Epithelial cell of prostate (primary cell): ENCODE results near the gene HDAC7.
"Not testable (repeated sequence)": the region's sequence is repeated elsewhere in the genome, so short reads cannot be mapped to it uniquely, and the experiment has no call there.

Source experiments
- DNase-seq: peaks from one replicate; pipeline ENCODE4 v3.0.0-alpha.2; 2011; ENCODE audit warnings: low read depth, low spot score
- H3K27ac ChIP-seq: fragments of 450-650 bp; 2 replicates; pipeline ENCODE4 v1.5.1; 2017; ENCODE audit warnings: mild to moderate bottlenecking

The HDAC7 gene

DNA sequence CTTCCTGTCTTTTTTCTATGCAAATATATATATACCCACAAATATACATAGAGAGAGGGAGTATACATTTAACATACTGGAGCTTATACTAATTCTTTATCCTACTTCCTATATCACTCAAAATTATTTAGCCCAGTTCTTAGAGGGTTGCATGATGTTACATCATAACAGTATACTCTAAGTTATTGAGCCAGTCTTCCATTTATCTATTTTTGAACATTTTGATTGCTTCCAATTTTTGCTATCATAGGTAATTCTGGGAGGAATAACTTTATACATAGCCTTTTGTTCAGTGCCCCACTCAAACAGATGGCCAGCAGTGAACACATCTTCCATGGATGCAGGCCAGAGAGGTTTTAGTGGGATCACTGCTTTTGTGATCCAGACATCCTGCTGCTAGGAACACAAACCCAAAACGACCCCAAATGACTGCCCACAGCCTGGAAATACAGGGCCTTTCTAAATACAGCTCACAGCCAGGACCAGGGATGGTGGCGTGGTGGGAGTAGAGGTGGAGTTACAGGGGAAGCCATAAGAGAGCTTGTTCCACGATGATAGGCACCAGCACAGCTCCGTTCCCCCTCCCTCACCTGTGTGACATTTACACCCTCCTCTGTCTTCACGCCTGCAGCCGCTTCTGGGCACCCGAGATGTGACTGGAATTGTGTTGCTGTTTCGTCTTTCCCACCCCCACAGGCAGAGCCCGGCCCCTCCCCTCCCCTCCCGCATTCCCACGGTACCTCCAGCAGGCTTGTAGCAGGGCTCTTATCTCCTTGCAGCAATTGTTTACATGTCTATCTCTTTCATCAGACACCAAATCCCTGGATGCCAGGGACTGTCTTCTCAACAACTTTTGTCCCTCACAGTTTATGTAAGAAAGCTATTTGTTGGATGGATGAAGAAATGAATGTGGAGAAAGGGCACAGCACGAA lies 30.7 kb upstream of the HDAC7 start:
- no peak for DNase-seq
- H3K27ac ChIP-seq: peak overlapping the region; percentile 20

DNA sequence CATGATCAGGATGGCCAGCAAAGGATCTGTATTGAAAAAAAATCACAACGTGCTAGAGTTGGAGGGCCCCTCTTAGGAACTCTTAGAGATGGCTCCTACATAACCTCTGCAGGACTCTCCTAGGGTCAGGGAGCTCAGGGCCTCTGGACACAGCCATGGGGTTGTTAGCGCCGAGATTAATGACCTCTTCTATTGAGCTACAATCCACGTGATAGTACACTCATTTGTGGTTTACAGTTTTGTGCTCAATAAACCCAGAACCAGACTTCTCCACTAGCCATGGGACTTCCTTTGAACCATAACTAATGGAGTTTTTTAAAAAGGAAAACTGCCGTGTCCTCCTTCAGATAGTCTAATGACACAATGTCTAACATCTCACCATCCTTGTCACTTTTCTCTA lies 29.6 kb upstream of the HDAC7 start:
- no peak for DNase-seq
- peak overlapping the region; percentile 21 for H3K27ac ChIP-seq

DNA sequence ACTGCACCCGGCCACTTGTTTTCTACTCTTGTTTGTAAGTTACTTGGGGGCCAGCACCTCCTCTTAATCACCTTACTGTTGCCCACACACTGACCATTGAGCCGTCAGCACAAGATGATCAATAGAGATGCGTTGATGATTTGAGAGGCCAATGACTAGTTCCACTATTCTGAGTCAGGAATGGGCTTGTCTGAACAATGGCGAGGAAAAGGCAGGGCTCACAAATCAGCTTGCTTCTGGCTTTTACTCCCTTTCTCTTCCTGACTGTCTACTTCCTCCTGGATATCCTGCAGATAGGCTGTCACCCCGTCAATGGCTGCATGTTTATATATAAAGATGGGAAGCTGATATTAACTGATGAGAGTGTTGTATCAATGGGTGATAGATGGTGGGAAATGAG lies 29.1 kb upstream of the HDAC7 start:
- peak overlapping the region; percentile 21 for H3K27ac ChIP-seq
- DNase-seq: peak; percentile 45

DNA sequence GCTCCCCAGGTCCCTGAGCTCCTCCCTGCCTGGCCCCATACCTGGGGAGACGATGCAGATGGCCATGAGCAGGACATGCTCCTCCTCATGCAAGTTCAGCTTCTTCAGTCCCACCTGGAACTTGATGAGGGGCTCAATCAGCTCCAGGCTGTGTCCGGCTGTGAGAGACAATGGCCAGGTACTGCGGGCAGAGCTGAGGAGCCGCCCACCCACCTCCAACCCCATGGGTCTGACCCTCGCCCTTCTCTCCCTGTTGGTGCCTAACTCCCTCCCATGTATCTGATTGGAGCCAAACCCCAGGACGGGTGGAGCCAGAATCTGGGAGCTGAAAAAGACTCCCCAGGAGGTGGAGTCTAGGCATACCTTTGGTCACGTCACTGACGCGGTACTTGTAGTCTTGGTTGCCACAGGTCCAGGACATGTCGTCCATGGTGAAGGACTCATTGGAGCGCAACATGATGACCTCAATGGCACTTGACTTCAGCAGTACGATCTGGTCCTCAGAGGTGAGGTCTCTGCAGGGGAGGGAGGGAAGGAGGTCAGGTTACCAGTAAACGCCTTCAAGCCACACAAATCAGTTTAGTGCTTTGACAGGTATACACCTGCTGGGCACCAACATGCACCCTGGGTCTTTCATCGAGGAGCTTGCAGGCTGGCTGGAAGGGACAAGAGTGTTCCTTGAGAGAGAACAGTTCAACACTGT lies 26.7 kb upstream of the HDAC7 start:
- no peak for DNase-seq
- H3K27ac ChIP-seq: no peak overlapping the region

DNA sequence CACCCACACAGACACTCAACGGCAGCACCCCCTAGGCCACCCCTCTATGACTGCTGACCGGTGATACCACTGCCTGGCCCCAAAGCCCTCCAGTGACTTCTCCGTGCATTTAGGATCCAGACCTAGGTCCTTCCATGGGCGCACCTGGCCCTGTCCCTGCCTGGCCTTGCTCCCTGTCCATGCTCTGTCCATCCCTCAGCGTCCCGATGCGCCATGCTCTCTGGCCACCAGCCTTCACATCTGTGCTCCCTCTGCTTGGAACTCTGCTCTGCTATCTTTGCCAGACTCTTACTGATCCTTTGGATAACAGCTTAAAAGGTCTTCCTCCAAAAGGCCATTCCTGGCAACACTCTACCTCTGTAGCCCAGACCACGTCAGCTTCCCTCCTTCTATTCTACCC lies 25.4 kb upstream of the HDAC7 start:
- no peak overlapping the region for H3K27ac ChIP-seq
- no peak for DNase-seq

DNA sequence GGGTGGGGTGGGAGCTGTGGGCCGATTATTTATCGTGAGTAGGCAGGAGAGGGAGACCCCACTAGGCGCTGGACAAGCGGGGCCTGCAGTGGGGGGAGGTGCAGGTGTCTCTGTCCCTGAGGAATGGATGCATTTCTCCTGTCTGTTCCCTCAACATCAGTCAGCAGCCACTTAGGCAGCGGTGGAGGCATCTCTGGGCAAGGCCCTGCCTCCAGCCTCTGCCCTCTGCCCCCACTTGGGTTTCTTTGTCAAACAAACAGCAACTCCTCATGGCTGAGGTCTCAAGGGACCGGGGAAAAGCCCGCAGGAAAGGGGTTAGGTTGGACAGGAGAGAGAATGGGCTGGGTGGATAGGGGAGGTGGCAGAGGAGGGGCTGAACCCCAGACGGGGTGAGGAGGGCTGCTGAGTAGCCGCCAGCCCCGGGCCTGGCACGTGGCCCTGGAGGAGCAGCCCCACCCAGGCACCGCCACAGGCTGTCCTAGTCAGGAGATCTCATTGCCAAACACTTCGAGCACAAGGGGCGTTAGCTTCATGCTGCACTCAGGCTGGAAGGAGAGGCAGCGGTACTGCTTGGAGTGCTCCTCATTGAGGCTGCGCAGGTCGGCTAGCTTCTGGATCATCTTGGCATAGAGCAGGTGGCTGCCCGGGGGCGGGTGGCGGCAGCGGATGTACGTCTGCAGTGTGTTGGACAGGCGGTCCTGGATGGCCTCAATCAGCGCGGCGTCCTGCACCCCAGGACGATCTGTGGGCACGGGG lies 24.7 kb upstream of the HDAC7 start:
- H3K27ac ChIP-seq: no peak overlapping the region
- no peak for DNase-seq

DNA sequence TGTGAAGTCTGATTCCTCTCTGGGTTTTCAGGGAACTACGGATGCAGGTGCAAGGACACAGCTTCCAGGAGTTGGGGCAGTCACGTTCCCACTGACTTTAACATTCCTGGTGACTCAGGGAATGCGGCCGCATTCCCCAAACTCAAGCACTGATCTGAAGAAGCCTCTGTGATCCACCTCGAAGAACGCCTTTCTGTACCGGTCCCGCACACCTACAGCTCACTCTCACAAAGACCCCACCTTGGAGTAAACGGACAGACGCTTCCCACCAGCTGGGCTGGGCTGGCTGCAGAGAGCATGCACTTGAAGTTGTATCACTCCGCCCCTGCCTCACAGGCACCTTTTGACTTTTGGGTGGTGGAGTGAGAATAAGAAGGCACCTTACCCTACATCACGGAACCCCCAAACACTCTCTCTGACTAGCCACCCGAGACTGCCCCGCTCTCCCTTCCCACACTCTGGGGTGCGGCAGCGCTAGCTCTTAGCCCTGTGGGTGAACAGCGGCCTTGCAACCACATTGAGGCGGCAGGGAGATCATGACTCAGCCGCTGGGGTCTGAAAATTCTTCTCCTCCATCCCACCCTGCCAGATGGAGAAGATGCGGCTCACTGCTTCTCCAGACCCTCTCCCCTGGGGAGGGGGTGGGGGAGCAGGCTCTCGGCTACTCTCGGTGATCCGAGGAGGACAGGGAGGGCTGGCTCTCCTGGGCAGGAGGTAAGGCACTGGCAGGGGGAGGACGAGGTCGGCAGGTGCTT lies 23.7 kb upstream of the HDAC7 start:
- H3K27ac ChIP-seq: no peak overlapping the region
- no peak for DNase-seq

DNA sequence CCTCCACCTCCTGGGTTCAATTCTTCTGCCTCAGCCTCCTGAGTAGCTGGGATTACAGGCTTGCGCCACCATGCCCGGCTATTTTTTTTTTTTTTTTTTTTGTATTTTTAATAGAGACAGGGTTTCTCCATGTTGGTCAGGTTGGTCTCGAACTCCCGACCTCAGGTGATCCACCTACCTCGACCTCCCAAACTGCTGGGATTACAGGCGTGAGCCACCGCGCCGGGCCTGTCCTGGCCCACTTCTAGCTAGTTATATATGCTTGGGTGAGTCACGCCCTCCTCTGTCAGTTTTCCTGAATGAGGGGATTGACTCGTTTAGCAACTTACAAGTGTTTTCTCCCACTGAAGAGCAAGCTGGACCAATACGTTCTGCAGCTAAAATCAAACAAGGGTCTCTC lies 22.8 kb upstream of the HDAC7 start:
- not testable (repeated sequence) for H3K27ac ChIP-seq, DNase-seq

DNA sequence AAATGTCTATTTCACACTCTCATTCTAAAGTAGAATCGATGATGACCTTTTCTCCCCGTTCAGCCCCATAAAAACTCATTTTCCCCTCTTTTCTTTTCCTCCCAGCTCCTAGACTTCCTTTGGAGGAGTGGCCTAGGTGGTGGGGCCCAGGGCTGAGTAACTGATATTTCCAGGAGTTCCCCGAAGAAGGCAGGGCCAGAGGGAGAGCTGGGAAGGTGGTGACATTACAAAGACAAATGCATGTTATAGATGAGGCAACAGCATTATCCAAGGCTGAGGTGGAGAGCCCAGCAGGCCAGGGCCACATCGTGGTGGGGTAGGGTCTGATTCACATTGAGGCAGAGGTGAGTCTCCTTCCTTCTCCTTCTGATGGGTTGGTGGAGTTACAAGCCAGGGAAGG lies 22.2 kb upstream of the HDAC7 start:
- no peak for DNase-seq

DNA sequence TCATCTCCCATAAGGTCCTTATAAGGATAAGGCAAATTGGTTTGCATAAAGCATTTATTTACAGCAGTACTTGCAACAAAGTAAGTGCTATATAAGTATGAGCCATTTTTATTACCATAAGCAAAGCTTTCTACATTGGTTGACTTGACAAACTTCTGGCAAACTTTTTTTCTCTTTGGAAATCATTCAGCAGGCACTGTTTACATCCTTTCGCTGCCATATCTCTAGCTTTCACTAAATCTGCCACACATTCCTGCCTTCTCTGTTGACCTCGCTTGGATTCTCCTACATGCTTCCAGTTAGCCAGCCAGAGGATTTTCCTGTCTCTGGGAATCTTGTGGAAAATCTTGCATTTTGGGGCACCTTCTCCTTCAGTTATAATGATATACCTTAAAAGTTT lies 21.8 kb upstream of the HDAC7 start:
- no peak for DNase-seq
- no peak overlapping the region for H3K27ac ChIP-seq

More for the DNA sequence above, 22.2 kb upstream of the HDAC7 start:
- H3K27ac ChIP-seq: no peak overlapping the region

DNA sequence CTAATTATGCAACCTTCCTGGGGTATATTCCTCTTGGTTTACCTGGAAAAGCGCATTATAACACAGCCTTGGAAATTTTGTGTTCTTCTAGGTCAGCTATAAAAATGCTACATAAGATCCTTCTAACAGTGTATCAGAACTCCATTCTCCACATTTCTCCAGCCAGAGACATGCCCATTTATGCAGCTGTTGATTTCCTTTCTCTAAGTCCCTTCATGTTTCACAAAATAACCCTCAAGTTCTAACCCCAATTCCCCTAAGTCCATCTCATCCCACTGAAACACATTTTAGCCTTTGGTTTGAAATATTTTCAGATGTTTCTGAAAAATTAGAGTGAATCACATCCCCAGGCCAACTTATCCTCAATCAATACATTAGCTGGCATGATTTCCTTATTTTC lies 20.9 kb upstream of the HDAC7 start:
- H3K27ac ChIP-seq: no peak overlapping the region
- no peak for DNase-seq

DNA sequence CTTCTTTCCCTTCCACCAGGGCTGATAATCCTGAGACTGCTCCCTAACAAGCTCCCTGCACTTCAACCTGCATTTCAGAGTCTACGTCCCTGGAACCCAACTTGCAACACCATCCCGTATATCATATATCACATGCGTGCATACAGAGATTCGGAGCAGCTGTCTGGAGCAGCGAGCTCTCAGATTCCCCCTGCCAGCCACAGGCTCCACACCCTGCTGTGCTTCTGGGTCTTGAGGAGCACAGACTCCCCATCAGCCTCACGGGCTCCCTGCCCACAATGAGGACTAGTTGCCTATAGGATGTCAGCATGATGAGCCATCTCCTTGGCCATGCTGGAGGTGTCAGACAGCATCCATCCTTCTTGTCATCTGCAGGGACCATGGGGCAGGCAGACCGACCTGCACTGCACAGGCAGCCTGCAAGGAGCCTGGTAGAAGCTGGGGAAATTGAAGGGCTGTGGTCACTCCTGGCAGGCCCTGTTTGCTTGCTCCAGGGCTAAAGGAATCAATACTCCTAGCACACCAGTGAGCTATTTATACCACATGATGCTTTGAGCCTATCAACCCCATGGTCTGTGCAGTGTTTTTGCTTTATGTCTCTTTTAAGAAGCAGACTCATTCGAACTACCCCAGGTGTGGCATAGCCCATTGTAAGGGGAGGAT lies 19.6 kb upstream of the HDAC7 start:
- no peak overlapping the region for H3K27ac ChIP-seq
- no peak for DNase-seq

DNA sequence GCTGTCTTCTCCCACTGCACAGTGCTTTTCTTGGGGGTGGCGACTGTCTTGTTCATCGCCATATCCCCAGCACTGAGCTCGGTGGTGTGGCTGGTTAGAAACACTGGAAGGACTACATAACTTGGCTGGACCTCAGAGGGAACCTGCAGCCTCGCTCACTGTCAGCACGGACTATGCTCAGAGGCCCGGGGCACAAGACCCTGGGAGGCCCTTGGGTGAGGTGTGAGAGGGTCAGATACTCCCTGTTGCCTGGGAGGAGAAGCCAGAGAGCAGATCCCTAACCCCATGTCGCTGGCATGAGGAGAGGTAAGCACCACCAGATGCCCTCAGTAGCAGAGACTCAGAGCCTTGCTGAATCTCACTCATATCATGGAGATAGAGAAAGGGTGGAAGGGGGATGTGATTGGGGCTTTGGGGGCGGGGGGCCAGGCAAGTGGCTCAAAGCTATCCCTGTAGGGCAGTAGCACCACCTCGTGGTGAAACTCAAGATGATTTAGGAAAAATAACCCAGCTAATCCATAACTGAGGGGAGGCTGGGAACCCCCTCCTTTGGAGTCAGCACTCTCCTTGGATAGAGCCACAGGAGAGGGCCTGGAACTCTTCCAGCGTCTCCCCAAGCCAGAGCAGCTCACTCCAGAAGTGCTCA lies 18.7 kb upstream of the HDAC7 start:
- DNase-seq: no peak
- H3K27ac ChIP-seq: no peak overlapping the region

DNA sequence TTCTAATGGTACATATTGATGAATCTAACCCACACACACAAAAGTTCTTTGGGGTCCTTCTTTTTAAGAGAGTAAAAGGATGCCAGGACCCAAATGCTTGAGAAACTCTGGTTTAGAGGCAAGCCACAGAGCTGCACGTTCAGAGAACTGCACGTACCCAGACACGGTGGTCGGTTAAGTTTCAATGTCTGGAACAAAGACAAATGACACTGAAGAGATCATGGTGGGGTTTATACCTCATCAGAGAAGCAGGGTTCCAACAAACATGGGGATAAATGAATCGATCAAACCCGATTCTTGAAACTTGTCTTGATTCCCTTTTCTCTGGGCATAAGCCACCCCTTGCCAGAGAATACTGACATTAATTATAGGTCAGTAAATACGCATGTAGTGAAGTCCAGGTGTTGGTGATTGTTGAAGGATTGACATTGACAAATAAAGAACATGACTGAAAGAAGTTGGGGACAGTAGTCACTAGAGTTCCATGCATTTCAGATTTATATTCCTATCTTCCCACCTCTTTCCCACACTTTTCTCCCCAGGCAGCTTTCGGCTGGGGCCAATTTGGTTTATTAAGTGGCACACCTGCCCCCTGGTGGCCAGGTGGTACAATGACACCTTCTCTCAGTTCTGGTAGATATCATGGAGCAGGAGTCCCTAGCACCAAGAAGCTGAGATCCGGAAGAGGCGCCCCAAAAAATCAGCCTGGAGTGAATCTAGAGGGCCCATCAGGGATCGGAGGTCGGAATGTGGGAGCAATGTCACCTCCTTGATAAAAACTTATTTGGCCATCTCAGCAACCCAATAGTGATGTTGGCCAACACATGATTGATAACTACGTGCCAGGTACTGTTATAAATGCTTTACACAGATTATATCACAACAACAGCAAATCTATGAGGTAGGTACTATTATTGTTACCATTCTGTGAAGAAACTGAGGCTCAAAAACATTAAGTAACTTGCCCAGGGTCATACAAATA lies 17.8 kb upstream of the HDAC7 start:
- DNase-seq: no peak

DNA sequence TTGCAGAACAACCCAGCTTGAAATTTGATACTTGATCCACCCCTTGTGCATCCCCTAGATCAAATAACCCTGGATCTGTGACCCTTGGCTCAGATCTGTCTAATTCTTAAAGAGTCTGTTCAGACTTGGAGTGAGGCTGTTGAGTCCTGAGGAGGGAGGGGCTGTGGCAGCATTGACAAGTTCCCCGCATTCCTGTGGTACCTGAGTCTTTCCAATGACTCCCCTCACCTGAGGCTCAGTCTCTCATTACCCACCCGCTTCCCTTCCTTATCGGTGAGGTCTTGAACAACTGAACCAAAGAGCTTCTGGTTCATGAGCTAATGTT lies 16.1 kb upstream of the HDAC7 start:
- H3K27ac ChIP-seq: no peak overlapping the region
- no peak for DNase-seq

More for the DNA sequence above, 17.8 kb upstream of the HDAC7 start:
- no peak overlapping the region for H3K27ac ChIP-seq

DNA sequence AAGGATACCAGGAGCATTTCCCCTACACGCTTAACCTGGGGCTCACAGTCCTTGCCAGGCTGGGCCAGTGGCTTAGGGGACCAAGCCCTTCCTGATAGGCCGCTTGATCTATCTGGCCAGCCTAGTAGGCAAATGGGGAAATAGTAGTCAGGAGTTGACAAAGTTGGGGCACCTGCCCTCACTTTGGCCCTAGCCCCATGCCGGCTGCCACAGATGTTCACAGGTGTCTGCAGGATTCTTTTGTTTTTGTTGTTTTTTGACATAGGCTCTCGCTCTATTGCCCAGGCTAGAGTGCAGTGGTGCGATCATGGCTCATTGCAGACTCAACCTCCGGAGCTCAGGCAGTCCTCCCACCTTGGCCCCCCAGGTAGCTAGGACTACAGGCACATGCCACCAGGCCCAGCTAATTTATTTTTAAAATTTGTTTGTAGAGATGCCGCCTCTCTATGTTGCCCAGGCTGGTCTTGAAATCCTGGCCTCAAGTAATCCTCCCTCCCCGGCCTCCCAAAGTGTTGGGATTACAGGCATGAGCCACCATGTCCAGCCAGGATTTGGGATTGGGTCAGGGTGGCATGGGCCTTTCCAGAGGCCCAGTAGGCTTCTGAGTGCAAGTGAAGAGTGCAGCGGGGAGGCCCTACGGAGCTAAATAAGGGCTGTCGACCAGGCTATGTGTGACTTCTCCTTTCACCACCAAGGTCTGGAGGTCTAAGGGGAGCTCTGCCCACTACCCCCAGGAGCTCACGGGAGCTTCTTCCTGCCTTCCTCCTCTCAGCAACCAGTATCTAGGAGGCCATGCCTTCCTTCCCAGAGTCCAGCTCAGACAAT lies 15.5 kb upstream of the HDAC7 start:
- H3K27ac ChIP-seq: no peak overlapping the region
- no peak for DNase-seq

DNA sequence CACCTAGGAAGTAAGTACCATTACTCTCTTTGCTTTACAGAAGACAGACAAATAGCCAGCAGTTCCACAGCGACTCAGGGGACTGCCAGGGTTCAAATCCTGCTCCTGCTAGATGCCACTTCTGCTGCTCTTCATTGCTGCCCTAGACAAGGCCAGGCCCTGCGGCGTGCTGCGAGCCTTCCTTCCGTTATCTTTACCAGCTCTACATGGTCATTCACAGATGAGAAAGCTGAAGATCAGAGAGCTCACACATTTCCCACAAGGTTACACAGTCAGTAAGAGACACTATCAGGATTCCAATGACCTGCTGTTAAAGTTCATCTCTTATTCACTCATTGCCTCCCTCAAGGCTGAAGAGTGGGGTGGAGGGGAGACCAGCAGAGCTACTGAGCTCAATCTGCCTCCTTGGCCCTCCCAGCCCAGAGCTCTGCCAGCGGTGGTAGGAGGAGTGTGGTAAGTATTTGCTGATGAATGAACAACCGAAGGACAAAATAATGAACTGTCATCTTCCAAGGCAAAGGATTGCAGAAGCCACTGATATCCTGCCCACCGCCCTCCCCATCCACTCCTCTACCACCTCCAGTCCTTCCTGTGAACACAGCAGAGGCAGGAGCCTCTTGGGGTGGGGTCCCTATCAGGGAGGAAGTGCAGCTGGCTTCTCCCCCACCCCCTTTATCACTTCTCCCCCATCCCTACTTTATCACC lies 14.6 kb upstream of the HDAC7 start:
- no peak for DNase-seq
- H3K27ac ChIP-seq: no peak overlapping the region
